ENCODE results near the gene ING1. TPM values are rescaled to one million over a fixed set of nuclear protein-coding genes. Genes with fewer than 3 reads are reported as not detected.

ING1 gene
- total and polyA plus RNA-seq, 2 donors from 2014 or later = 7.8 to 12.4 TPM

DNA sequence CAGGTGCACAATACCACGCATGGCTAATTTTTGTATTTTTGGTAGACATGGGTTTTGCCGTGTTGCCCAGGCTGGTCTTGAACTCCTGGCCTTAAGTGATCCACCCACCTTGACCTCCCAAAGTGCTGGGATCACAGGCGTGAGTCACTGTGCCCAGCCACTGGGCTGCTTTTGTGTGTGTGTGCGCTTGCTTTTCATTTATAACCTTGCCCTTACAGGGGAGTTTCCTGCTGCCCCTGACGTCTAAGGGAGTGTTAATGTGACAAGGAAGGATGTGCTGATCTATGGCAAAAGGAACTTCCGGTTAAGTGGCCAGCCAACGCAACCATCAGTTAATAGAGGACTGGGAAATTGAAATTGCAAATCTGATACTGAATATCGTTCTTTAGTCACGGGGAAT lies 57.7 kb downstream of the ING1 start:
- Histone ChIP-seq H3K4me3 (ENCODE audit: low read length in 3 of 3) (no peak overlapping the region), H3K36me3 (ENCODE audit: control insufficient read depth in 2 of 3, insufficient read depth in 3 of 3, low read length in 3 of 3) (no peaks in the 10 kb centered on the region), H3K9ac (ENCODE audit: low read length in 3 of 3) (no peak overlapping the region), H3K4me1 (ENCODE audit: control insufficient read depth in 2 of 3, insufficient read depth in 2 of 3, low read depth in 1 of 3, low read length in 3 of 3) (no peaks in the 10 kb centered on the region), H3K27ac (ENCODE audit: low read depth in 2 of 2, low read length in 2 of 2) (peak overlapping the region in 1 of 2 donors; percentile 51), H3K27me3 (ENCODE audit: control insufficient read depth, insufficient read depth, low read length) (no peaks in the 10 kb centered on the region), H3K9me3 (ENCODE audit: control insufficient read depth in 2 of 3, insufficient read depth in 1 of 3, low read length in 3 of 3) (no peaks in the 10 kb centered on the region)
- TF ChIP-seq CTCF (IDR thresholded peaks at IDR 0.05; ENCODE audit: borderline replicate concordance, extremely low read depth, insufficient read depth) = no peak
- FAIRE-seq (peak; percentile 72), DNase-seq (peak in 3 of 5 donors; percentile 15 to 66 (median 31))
- intact Hi-C loops (cut with DNase I) = no loop called here

- Histone ChIP-seq H3K4me3 (ENCODE audit: low read length in 3 of 3) (no peak overlapping the region), H3K9ac (ENCODE audit: low read length in 3 of 3) (no peak overlapping the region), H3K9me3 (ENCODE audit: control insufficient read depth in 2 of 3, insufficient read depth in 1 of 3, low read length in 3 of 3) (no peaks in the 10 kb centered on the region), H3K36me3 (ENCODE audit: control insufficient read depth in 2 of 3, insufficient read depth in 3 of 3, low read length in 3 of 3) (no peaks in the 10 kb centered on the region), H3K4me1 (ENCODE audit: control insufficient read depth in 2 of 3, insufficient read depth in 2 of 3, low read depth in 1 of 3, low read length in 3 of 3) (no peaks in the 10 kb centered on the region), H3K27ac (ENCODE audit: low read depth in 2 of 2, low read length in 2 of 2) (no peak overlapping the region), H3K27me3 (ENCODE audit: control insufficient read depth, insufficient read depth, low read length) (no peaks in the 10 kb centered on the region)
- TF ChIP-seq CTCF (IDR thresholded peaks at IDR 0.05; ENCODE audit: borderline replicate concordance, extremely low read depth, insufficient read depth) = no peak
- FAIRE-seq (no peak), DNase-seq (peak in 2 of 5 donors; percentile 24 to 44)
- intact Hi-C loops (cut with DNase I) = no loop called here
Measured at GRCh38 chr13:110772091-110772984, 58.8 kb downstream of the ING1 start.

Other genes starting within 250 kb of the ING1 start
- gene RAB20, start 152.0 kb upstream of the ING1 start, total RNA-seq = 33.6 TPM
- 47.7 TPM for gene RAB20, start 152.0 kb upstream of the ING1 start, polyA plus RNA-seq (ENCODE audit: insufficient read depth, low read depth, low replicate concordance)
- gene NAXD, start 98.2 kb upstream of the ING1 start, total RNA-seq = 37.9 TPM
- 52.7 TPM for gene NAXD, start 98.2 kb upstream of the ING1 start, polyA plus RNA-seq (ENCODE audit: insufficient read depth, low read depth, low replicate concordance)
- gene CARS2, start 7.6 kb upstream of the ING1 start, total RNA-seq = 57.9 TPM
- gene CARS2, start 7.6 kb upstream of the ING1 start, polyA plus RNA-seq (ENCODE audit: insufficient read depth, low read depth, low replicate concordance) = 57.1 TPM
- gene ANKRD10, start 201.4 kb downstream of the ING1 start, total RNA-seq = 159 TPM
- gene ANKRD10, start 201.4 kb downstream of the ING1 start, polyA plus RNA-seq (ENCODE audit: insufficient read depth, low read depth, low replicate concordance) = 64.9 TPM